Measurements from ENCODE around the gene SHROOM3.

GRCh38 chr4:76513482-76513881, 78.5 kb downstream of the SHROOM3 start:
- TF ChIP-seq POLR2AphosphoS5 (IDR thresholded peaks at IDR 0.05; ENCODE audit: low read depth, low read length) (no peak), REST (IDR thresholded peaks at IDR 0.05; ENCODE audit: insufficient read depth in 1 of 2, low read depth in 2 of 2, low read length in 2 of 2) (no peak), SIN3A (IDR thresholded peaks at IDR 0.05; ENCODE audit: borderline replicate concordance, insufficient read depth, low read length) (no peak)

All from PFSK-1 (cell line).